Stimulated activated CD8-positive, alpha-beta memory T cell treated with anti-CD3 and anti-CD28 coated beads, Interleukin-7, amount 100 ng/mL, for 24 hours (primary cell): ENCODE results near the gene KIF13A.
"Not testable (repeated sequence)": the region's sequence is repeated elsewhere in the genome, so short reads cannot be mapped to it uniquely, and the experiment has no call there.

Experiments
- DNase-seq: peaks from one replicate; pipeline ENCODE4 v3.0.0-alpha.2; 2020; ENCODE audit warnings: low read depth

KIF13A gene

DNA sequence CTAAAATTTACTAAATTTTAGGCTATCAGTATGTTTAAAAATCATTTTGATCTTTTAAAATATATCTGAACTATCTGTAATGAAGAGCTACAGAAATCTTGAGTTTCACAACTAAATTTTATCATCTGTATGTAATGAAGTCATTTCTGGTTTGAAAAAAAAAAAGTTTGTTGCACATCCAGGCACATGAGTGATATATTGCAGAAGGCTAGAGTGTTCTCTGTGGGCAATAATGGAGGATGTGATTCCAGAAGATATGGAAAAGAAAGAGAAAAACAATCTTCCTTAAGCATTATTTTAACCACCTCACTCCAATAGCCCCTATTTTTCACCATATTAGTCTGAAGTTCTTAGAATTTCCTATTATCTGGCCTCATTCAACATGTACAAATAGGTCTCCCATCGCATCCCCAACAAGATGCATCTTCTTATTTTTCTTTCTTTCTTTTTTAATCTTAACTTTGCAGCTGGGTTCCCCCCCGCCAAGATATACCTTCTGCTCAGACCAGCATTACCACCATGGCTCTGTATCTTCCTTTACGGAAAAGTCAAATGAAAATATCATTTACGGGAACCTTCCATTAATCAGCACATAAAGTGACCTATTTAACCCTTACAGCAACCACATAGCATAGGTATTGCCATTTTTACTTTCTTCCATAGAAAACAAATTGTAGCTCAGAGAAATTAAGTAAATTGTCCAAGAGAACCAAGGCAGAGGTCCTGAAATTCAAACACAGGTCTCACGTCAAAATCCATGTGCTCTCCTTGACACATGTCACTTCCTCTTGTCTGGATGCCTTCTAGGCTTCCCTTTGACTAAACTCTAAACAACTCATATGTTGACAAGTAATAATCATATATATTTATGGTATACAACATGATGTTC, 116.9 kb downstream of the KIF13A start:
- no peak for DNase-seq

DNA sequence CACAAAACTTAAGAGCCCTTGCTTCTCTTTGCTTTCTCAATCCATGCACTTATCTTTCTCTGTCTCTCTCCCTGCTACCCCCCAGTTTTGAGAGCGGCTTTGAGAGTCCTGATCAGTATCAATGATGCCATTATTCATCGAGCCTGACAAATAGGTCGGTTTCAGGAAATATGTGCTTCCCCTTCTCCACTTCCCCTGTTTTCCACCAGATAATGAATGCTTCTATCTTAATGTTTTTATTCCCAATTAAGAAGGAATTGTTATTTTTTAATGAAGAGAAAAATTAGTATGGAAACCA, 117.7 kb downstream of the KIF13A start:
- no peak for DNase-seq

DNA sequence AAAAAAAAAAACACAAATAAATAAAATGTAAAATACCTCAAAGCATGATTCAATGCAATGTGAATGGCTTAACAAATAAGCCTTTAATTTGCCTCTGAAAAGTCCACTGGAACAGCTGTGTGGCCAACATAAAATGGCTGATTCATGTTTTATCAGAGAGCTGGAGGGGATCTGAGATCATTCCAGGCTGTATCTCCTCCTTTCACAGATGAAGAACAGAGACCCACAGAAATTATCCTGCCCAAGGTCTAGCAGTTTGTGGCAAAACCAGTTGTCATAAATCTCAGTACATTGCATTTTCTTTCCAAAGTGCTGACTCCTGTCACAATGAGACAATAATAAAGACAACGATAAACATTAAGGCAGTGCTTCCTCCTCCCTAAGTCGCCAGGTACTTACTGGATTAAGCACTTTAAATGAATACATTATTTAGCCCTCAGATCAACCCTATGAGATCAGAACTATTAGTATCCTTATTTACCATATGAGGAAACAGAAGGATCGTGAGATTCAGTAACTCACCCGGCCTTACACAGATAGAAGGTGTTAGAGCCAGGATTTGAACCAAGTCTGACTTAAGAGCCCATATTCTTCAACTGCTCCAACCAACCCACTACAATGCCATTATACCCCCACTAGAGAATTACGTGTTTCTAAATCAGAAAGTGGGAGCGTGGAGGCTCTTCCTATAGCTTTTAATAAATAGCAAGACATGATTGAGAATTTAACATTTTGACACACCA, 118.3 kb downstream of the KIF13A start:
- DNase-seq, result no peak

DNA sequence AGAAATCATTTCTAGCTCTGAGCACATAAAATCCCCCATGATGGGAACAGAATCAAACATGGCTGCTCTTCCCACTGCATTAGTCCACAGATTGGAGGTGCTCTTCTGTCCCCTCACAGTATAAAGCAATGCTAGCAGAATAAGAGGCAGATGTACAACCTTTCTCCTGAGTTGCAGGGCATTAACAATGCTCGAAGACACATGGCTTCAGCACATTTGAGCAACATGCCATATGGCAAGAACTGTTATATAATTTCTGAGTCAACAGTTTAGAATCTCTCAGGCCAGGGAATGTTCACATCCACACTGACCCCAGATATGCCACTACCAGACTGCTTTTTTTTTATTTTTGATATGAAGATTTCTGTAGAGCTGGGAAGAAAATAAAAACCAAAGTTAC, 119.6 kb downstream of the KIF13A start:
- no peak for DNase-seq

DNA sequence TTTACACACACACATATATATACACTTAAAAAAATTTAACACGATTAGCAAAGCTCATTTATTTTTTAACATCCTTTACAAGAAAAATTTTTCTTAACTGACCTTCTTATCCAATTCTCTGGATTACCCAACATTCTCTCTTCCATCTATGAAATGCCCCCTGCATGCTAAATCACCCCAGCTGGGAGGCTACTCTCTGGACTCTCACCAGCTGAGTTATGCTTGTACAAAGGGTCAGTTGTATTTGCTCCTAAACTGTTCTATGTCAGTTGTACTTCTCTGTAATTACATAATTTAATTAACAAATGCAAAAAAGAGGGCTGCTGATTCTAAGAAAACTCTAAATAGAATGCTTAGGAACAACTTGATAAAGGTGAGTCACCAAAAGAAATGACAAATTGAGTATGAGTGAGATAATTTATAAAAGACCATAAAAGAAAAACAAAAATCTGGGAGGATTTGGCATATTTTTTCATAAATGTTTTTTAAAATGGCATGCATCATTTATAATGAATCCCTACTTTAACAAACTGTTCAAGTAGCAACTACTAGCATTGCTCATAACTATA, 120.5 kb downstream of the KIF13A start:
- DNase-seq, result no peak

DNA sequence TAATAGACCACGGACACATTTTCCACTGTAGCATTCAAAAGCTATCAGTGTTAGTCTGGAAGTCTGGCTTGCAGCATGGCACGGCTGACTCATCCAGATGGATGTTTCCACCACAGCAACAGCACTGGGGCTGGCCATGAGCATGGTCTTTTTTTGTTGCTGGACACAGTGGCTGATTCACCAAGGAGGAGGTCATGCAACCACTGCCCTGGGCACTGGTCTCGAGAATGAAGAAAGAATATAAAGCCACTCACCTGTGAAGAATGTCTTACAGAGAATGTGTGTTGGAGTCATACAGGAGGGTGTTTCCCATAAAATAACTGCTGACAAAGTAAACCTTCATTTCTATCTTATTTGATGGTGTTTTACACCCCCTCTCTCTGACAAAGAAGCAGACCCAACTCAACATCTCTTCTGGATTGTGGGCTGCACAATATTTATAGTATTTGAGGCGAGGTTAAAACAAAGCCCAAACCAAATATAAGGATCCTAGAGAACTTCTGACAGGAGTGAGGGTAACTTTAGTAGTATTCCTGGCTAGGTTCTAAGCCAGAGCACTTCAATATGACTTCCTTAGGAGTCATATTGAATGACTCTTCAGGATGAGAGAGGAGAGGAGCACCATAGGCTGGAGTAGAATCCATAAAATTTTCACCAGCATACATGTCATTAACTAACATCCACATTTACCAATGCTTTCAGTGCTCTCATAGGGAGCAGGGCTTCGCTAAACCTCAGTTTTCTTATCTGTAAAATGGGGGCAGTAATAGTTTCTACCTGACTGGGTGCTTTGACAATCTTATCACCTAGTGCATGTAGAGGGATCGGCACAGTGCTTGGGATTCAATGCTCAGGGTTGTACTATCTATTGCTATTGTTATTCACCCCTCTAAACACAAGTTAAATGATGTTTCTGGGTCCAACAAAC, 121.4 kb downstream of the KIF13A start:
- DNase-seq, result no peak

DNA sequence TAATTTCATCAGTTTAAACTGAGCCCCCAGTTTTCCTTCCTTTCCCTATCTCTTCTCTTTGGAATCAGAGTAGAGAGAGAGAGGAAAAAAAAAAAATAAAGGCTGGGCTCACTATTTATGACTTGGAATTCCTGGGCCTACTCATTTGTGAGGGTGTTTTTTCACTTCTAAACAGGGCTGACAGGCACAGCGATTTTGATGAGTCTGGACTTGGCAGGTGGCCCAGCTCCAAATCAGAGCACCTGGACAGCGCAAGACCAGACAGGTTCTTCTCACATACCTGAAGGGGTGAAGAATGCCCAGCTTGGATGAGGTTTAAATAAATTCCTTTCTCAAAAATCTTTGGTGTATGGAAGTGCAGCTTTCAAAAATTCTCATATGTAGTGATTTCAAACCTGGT, 122.2 kb downstream of the KIF13A start:
- DNase-seq, result no peak

DNA sequence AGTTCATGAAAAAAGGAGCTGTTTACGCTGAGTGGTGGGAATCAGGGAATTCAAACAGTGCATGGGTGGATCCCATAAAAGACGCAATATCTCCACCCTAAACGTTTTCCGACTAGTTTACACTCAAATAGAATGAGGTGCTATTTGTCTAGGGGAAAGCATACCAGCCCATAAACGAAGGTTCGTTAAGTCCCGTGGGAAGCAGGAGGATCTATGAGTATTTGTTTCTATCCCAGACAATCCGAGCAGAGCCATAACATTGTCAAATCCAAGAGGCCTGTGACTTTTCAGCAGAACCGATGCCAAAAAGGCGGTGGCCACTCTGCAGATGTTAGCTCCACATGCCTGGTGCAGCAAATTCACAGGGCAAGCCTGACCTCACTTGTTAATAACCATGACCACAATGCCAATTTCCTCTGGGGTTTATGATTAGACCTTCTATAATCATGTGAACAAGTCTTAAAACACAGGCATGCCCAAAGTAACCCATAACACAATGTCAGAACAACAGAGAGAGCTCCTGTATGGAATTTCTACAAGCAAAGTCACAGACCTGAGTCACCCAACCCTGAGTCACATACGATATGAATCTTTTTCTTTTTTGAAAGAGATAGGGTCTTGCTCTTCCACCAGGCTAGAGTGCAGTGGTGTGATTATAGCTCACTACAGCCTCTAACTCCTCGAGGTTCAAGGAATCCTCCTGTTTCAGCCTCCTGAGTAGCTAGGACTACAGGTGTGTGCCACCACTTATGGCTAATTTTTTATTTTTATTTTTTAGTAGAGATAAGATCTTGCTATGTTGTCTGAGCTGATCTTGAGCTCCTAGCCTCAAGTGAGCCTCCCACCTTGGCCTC, 123.3 kb downstream of the KIF13A start:
- DNase-seq, result no peak

DNA sequence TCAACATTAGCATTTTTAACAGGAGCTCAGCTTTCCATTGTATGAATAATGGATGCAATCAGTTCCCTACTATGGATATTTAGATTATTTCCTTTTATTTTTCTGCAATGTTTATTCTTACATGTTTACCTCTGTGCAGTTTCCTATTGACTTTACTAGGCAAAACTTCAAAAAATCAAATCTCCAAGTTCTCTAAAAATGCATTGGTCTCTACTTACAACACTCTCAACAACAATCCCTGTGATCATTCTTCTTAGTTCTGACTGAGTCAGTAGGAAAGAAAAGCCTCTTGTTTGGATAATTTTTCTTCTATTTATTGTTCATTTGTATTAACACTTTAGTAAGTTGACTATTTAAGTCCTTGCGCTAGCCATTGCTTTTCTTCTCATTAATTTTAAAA, 126.1 kb downstream of the KIF13A start:
- DNase-seq, result no peak

DNA sequence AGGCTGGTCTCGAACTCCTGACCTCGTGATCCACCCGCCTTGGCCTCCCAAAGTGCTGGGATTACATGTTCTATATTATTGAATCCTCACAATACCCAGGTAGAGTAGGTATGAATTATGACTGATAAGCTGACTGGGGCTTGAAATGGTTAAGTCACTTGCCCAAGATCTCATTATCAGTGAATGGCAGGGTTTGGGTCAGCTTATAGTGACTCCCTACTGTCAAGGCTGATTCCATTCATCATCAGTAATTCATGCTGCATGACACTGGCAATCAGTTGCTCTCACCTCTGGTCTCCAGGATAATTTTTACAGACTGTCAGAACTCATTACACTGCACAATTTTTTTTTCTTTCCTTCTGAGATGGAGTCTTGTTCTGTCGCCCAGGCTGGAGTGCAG, 127.6 kb downstream of the KIF13A start:
- DNase-seq, result no peak

DNA sequence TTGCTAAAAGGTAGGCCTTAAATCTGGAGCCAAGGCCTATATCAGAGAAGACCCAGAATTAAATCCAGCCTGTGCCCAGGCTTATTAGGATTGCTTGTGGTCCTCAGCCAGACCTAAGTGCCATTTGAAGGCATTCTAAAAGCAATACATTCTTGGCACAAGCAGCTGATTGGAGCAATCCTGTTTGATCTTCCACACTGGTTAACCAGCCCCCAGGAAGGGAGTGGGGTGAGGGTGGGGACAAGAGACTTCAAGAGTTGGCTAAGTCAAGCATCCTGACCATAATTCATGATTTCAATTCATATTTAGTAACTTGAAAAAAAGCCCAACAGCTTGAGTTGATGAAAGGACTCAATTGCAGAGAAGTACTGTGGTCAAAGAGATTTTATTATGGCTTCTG, 128.9 kb downstream of the KIF13A start:
- DNase-seq, result no peak

DNA sequence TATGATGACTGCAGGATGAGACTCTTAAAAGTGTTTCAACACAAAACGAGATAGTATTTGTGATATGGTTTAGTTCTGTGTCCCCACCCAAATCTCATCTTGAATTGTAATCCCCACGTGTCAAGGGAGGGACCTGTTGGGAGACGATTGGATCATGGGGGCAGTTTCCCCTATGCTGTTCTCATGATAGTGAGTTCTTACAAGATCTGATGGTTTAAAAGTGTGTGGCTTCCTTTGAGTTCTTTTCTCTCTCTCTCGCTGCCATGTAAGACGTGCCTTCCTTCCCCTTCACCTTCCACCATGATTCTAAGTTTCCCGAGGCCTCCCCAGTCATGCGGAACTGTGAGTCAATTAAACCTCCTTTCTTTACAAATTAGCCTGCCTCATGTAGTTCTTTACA, 130.2 kb downstream of the KIF13A start:
- not testable (repeated sequence) for DNase-seq

DNA sequence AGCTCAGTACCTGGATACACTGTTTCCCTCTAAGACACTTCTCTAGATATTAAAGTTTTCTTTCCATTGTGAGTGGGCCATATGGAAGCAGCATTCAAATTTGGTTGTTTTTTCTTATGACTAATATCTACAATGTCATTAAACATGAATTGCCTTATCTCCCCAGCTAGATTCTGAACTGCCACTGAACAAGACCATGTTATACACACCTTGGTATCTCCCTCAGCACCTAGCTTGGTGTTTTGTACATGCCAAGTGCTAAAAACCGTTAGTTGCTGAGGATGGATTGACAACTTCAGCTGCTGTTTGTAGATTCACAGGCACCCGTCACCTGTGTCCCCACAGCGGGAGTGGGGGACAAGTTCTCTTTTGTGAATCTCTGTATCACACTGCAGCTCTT, 131.1 kb downstream of the KIF13A start:
- DNase-seq, result no peak

DNA sequence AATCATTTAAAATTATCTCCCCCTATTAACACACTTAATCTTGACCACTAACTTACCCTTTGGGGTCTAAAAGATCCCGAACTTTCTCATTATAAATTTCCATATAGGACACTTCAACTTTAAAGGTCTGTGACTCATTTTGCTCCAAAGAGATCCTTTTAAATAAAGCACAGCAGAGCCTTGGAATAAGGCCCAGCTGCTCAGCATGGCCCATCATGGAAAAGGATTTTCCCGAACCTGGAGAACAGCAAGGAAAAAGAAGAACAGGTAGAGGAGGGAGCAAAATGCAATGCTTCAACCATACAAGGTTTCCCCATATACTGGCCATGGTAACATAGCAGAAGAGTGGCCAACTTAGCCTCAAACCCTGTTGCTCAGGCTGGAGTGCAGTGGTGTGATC, 132.1 kb downstream of the KIF13A start:
- no peak for DNase-seq

DNA sequence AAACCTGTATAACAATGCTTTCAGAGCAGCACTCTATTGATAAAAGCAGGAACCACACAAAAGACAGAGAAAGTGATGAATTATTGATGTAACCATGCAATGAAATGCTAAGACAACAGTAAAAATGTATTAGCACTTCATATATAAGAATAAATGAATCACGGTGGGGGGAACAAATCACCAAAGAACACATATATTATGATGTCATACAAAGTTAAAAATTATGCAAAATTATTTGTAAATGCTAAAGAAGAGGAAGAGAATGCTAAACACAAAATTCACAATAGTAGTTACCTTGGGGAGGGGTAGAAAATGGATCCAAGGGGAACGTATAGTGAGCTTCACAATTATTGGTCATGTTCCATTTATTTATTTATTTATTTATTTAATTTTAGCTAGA, 133.9 kb downstream of the KIF13A start:
- no peak for DNase-seq

DNA sequence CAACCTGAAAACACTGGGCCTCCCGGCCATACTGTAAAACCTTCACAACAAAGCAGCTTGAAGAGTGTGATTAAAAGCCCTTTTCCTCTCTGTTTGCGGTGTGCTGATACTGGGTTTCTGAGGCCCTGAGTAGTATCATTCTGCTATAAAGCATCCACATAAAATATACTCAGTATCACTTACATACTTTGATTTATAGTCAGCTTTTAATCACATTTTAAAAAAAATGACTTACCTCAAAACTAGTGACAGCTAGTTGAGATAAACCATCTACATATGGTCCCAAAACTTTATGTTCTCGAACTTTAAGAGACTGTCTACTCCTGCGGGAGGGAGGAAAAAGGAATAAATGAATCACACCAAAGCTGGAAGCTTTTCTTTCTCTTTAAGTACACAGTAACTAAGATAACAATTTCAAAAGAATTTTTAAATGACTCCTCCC, 135.7 kb downstream of the KIF13A start:
- no peak for DNase-seq

DNA sequence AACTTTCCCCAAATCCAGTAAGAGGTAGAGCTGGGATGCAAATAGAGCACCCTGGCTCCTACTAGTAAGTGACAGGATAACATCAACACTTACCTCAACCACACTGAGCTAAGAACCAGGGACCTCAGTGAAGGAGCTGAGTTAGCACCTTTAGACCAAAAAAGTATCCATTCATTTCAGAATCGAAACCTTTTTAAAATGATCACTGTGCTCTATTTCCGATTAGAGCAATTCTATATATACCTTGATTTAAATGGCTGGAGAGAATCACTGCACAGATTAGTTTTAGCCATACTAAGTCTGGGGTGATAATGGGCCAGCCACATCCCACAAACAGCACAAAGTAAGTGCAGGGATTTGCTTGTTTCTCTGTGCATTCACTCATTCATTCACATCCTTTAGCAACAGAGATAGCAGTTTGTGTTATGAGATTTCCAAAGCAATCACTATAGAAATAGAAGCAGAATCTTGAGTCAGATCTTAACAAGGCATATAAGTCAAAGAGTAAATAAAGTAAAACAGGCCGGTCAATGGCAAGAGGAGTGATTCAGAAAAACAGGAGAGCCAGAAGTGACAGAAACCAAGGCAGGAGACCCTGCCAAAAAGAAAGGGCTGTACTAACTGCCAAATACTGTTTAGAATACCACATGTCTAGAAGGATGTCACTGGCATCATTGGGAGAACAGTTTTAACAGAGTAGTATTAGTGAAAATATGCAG, 136.3 kb downstream of the KIF13A start:
- no peak for DNase-seq

DNA sequence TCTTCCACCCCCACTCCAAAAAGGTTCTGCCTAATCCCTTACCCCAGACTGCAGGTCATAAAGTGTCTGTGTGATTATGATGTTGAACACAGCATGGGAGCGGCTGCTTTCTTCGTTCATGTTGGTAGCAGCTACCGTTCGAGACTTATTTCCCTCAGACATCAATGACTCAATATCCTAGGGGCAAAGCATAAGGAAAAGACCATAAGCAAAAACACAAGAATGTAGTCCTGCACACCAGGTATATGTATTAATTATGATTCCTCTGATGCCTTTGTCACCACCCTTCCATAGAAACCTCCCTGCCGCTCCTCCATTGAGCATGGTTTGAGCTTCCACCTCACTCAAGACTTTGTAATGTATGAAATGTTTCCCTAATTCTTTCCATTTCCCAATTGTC, 137.2 kb downstream of the KIF13A start:
- no peak for DNase-seq

DNA sequence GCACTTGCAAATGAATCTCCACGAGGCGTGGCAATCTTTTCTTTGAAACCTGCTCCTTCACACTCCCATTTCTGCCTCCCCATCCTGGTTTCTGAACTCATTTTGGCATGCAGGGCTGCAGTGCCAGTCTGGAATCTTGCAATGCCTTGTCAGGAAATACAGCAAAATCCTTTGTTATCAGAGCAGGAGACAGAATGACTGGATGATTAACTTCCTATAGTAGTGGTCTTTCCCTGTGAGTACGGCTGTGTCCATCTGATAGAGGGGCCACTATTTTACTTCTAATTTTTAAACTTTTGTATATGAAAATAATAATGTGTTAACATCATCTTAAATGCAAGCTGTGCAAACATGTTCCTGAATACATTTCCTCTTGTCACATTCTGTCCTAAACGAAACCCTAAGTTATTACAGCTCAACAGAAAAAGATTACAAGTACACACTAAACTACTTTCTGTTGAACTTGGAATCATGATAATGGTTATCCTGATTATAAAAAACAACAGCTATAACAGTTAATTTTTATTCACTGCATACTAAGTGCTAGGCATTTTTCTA, 140.2 kb downstream of the KIF13A start:
- DNase-seq, result no peak

DNA sequence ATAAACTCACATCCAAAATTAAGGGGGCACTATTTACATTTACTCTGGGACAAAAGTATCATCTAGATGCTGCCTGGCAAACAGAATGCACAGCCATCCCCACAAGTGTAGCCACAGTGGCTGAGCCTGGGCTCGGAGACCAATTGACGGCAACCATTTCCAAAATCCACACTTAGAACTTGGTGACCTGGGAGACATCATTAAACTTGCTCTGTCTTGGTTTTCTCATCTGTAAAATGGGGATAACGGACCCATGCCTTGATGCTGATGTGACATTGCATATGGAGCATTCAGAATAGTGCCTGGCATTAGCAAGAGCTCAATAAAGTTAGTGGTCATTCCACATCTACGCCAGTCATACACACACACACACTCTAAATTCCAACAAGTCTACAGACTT, 140.7 kb downstream of the KIF13A start:
- no peak for DNase-seq
